ENCODE measurements around the gene BTN2A1. TPM values are rescaled to one million over a fixed set of nuclear protein-coding genes. Genes with fewer than 3 reads are reported as not detected.

Gene BTN2A1
- polyA plus RNA-seq, 1 of the 3 experiments (the other 2 are of a cell fraction) = 21.2 TPM

Small RNA genes lying within 50 kb of the gene (small RNA-seq; reads per million reads assigned to genes)
- gene RNU6-502P = 0 to 0.52 (median 0) reads per million in 7 experiments

Other genes with a start within 250 kb of the BTN2A1 start
- 20.3 and 24.2 TPM in 2 replicates for gene BTN3A2, start 92.8 kb upstream of the BTN2A1 start, polyA plus RNA-seq (2012; rRNA removed)
- gene BTN2A2, start 74.8 kb upstream of the BTN2A1 start, polyA plus RNA-seq (2012; rRNA removed) = 11.1 and 18.0 TPM in 2 replicates
- gene BTN3A1, start 55.7 kb upstream of the BTN2A1 start, polyA plus RNA-seq (2012; rRNA removed) = 14.2 and 17.6 TPM in 2 replicates
- 6.9 and 8.8 TPM in 2 replicates for gene BTN3A3, start 17.5 kb upstream of the BTN2A1 start, polyA plus RNA-seq (2012; rRNA removed)
- not detected in 2 replicates for gene BTN1A1, start 42.3 kb downstream of the BTN2A1 start, polyA plus RNA-seq (2012; rRNA removed)
- 76.3 and 79.7 TPM in 2 replicates for gene HMGN4, start 80.4 kb downstream of the BTN2A1 start, polyA plus RNA-seq (2012; rRNA removed)
- gene ABT1, start 139.0 kb downstream of the BTN2A1 start, polyA plus RNA-seq (2012; rRNA removed) = 15.4 and 18.4 TPM in 2 replicates
- 4.0 and 6.9 TPM in 2 replicates for gene ZNF322, start 201.8 kb downstream of the BTN2A1 start, polyA plus RNA-seq (2012; rRNA removed)